ENCODE results near the gene MYF6. TPM values are rescaled to one million over a fixed set of nuclear protein-coding genes. Genes with fewer than 3 reads are reported as not detected.

The MYF6 gene
- total RNA-seq, 1 donor from 2014 or later: 0.97 TPM

DNA sequence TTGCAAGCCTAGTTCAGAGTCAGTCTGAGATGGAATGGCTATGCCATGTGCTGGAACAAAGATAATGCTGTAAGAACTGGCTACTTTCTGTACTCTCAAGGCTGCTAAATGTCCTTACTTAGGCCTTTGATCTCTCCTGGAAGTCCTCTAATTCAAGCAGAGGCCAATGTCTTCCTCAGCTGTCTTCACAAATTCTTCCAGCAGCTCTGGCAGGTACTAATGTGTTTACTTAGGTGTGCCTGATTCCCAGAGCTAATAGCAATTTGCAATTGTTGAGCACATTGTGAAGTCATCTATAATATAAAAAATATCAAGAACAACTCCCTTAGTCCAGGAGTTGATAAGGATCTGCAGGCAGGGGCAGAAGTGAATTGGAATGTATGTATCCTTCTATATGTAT lies 5.4 kb downstream of the MYF6 start:
- Histone ChIP-seq H3K4me1 (peaks cover 41% of the 10 kb centered on the region), H3K4me2 (no peak overlapping the region), H3F3A (ENCODE audit: low read depth) (peaks cover 41% of the 10 kb centered on the region), H2AFZ (replicated peaks) (no peak overlapping the region), H3K27ac (no peak overlapping the region), H3K9ac (no peak overlapping the region), H3K36me3 (no peaks in the 10 kb centered on the region), H4K20me1 (ENCODE audit: low read depth) (no peaks in the 10 kb centered on the region), H3K27me3 (peaks cover 83% of the 10 kb centered on the region), H3K79me2 (ENCODE audit: low read depth) (no peaks in the 10 kb centered on the region), H3K9me3 (ENCODE audit: low read depth) (no peaks in the 10 kb centered on the region), H3K4me3 (no peak overlapping the region)
- no peak for DNase-seq (ENCODE audit: low spot score)
- no peak overlapping the region for H3K4me3 Mint-ChIP-seq
- peaks cover 4% of the 10 kb centered on the region for H3K36me3 Mint-ChIP-seq
- peaks cover 37% of the 10 kb centered on the region for H3K4me1 Mint-ChIP-seq
- peaks cover 7% of the 10 kb centered on the region for H3K9me3 Mint-ChIP-seq
- no peak overlapping the region for H3K27ac Mint-ChIP-seq
- TF ChIP-seq, protein P1, sequence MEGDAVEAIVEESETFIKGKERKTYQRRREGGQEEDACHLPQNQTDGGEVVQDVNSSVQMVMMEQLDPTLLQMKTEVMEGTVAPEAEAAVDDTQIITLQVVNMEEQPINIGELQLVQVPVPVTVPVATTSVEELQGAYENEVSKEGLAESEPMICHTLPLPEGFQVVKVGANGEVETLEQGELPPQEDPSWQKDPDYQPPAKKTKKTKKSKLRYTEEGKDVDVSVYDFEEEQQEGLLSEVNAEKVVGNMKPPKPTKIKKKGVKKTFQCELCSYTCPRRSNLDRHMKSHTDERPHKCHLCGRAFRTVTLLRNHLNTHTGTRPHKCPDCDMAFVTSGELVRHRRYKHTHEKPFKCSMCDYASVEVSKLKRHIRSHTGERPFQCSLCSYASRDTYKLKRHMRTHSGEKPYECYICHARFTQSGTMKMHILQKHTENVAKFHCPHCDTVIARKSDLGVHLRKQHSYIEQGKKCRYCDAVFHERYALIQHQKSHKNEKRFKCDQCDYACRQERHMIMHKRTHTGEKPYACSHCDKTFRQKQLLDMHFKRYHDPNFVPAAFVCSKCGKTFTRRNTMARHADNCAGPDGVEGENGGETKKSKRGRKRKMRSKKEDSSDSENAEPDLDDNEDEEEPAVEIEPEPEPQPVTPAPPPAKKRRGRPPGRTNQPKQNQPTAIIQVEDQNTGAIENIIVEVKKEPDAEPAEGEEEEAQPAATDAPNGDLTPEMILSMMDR (IDR thresholded peaks at IDR 0.05): no peak
- no peak for TF ChIP-seq EZH2 (IDR thresholded peaks at IDR 0.05)
- TF ChIP-seq EZH2phosphoT487 (IDR thresholded peaks at IDR 0.05): no peak
- H3K27me3 Mint-ChIP-seq (ENCODE audit: insufficient read depth, low read depth): peaks cover 36% of the 10 kb centered on the region

DNA sequence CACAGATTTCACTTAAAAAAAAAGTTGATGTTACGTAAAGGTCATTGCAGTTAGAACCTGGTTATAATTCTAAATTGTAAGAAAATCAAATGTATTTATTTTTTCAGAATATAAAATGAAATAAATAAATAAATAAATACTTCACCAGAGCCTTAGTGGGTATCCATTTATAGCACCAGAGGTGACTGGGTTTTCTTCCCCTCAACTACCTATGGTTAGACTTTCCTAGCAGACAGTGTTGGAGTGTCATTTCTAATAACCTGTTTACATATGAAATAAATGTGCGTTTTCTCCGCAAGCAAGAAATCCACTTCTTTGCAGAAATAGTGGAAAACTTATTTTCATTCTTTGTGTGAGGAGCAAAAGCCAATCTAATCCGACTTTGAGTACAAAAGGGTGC lies 6.0 kb downstream of the MYF6 start:
- Mint-ChIP-seq H3K27ac (no peak overlapping the region), H3K4me1 (peaks cover 39% of the 10 kb centered on the region), H3K27me3 (ENCODE audit: insufficient read depth, low read depth) (peaks cover 33% of the 10 kb centered on the region), H3K4me3 (peak overlapping the region; percentile 16), H3K9me3 (peaks cover 7% of the 10 kb centered on the region), H3K36me3 (peaks cover 4% of the 10 kb centered on the region)
- peaks cover 77% of the 10 kb centered on the region for H3K27me3 ChIP-seq
- H4K20me1 ChIP-seq (ENCODE audit: low read depth): no peaks in the 10 kb centered on the region
- TF ChIP-seq EZH2phosphoT487 (IDR thresholded peaks at IDR 0.05) (no peak), EZH2 (IDR thresholded peaks at IDR 0.05) (no peak)
- TF ChIP-seq, protein P1 (IDR thresholded peaks at IDR 0.05): no peak
- H3K36me3 ChIP-seq: no peaks in the 10 kb centered on the region
- no peak overlapping the region for H3K27ac ChIP-seq
- H3K4me3 ChIP-seq: peak overlapping the region; percentile 37
- H3K9me3 ChIP-seq (ENCODE audit: low read depth): no peaks in the 10 kb centered on the region
- H3K9ac ChIP-seq: no peak overlapping the region
- peak overlapping the region; percentile 40 for H2AFZ ChIP-seq (replicated peaks)
- H3K79me2 ChIP-seq (ENCODE audit: low read depth): no peaks in the 10 kb centered on the region
- no peak for DNase-seq (ENCODE audit: low spot score)
- H3K4me2 ChIP-seq: peak overlapping the region; percentile 75
- peaks cover 40% of the 10 kb centered on the region for H3K4me1 ChIP-seq
- peaks cover 39% of the 10 kb centered on the region for H3F3A ChIP-seq (ENCODE audit: low read depth)

DNA sequence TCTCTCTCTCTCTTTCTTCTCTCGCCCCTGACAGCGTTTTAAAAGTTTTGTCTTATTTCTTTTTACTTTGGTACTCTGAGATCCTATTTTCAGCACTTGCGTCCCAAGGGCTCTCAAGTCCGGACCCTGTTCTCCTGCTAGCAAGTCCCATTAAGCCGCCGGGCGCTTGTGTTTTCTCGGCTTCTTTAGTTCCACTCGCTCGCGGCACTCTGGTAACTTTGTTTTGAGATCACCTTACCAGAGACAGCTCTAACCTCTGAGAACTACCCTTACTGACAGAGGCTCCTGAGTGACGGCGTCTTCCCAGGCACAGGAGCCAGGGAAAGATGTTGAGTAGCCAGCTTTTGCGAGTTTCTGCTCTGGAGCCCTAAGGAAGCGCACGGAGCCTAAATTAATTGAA lies 6.6 kb downstream of the MYF6 start:
- TF ChIP-seq EZH2 (IDR thresholded peaks at IDR 0.05): peak; percentile 28
- TF ChIP-seq, protein P1 (IDR thresholded peaks at IDR 0.05): no peak
- TF ChIP-seq EZH2phosphoT487 (IDR thresholded peaks at IDR 0.05): no peak
- H3K4me1 Mint-ChIP-seq: peaks cover 33% of the 10 kb centered on the region
- no peaks in the 10 kb centered on the region for H3K9me3 ChIP-seq (ENCODE audit: low read depth)
- no peaks in the 10 kb centered on the region for H3K36me3 ChIP-seq
- H3K27ac Mint-ChIP-seq: no peak overlapping the region
- H4K20me1 ChIP-seq (ENCODE audit: low read depth): no peaks in the 10 kb centered on the region
- H3K4me1 ChIP-seq: peaks cover 34% of the 10 kb centered on the region
- peaks cover 39% of the 10 kb centered on the region for H3F3A ChIP-seq (ENCODE audit: low read depth)
- H3K9ac ChIP-seq: no peak overlapping the region
- H3K27ac ChIP-seq: no peak overlapping the region
- H3K27me3 ChIP-seq: peaks cover 71% of the 10 kb centered on the region
- peaks cover 27% of the 10 kb centered on the region for H3K27me3 Mint-ChIP-seq (ENCODE audit: insufficient read depth, low read depth)
- H3K4me3 ChIP-seq: peak overlapping the region; percentile 37
- H3K4me2 ChIP-seq: peak overlapping the region; percentile 75
- no peaks in the 10 kb centered on the region for H3K36me3 Mint-ChIP-seq
- DNase-seq (ENCODE audit: low spot score): peak; percentile 73
- peak overlapping the region; percentile 40 for H2AFZ ChIP-seq (replicated peaks)
- no peaks in the 10 kb centered on the region for H3K79me2 ChIP-seq (ENCODE audit: low read depth)
- peaks cover 4% of the 10 kb centered on the region for H3K9me3 Mint-ChIP-seq
- peak overlapping the region; percentile 16 for H3K4me3 Mint-ChIP-seq

All from neural progenitor cell (in vitro differentiated cells).